Spleen (tissue), 7 donors: Measurements from ENCODE around the gene KIAA0319L.

Experiments
- POLR2A ChIP-seq, 3 donors: fragments of 450-650 bp; IDR thresholded peaks; one replicate each; pipeline ENCODE4 v1.5.1; 2017; ENCODE audit warnings: antibody characterized with exemption in 3 of 3, mild to moderate bottlenecking in 1 of 3
- TF ChIP-seq, protein P1 (sequence below), 11 experiments: fragments of 200-600 bp in 7 of 11; fragments of 450-650 bp in 4 of 11; sonication (generic) in 4 of 11; IDR thresholded peaks in 8 of 11; conservative IDR thresholded peaks in 3 of 11; 1 replicate in 7 of 11; 2 replicates in 4 of 11; pipeline versions ENCODE4 v1.4.0 to v1.8.0; 2016 to 2021; ENCODE audit warnings: antibody characterized with exemption in 11 of 11, inconsistent platforms in 4 of 11, mild to moderate bottlenecking in 1 of 11
- donor health status: DM: no; HTN: no; CAD: no; lungs with moderate emphysema.
- donor health status: DM: no; HTN: no; CAD: no.
- donor health status: DM: no; HTN: no; CAD: no.

DNA sequence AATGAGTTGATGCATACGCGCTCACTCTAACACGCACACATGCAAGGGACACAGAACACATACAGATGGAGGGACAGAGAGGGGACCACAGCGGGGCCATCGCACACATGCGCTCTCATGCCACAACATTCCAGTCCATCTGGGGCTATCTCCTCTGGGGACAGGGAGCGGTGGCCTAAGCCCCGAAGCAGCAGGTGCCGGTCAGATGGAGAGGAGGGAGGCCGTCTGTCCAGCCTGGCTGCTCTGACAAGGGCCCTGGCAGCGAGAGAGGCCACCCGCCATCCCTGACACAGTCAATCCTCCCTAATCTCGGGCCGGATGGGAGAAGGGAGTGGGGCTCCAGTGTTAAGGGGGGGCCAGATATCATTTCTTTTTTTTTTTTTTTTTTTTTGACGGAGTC is 123.5 kb downstream of the KIAA0319L start:
- no peak for TF ChIP-seq POLR2A (IDR thresholded peaks at IDR 0.05)
- TF ChIP-seq, protein P1, sequence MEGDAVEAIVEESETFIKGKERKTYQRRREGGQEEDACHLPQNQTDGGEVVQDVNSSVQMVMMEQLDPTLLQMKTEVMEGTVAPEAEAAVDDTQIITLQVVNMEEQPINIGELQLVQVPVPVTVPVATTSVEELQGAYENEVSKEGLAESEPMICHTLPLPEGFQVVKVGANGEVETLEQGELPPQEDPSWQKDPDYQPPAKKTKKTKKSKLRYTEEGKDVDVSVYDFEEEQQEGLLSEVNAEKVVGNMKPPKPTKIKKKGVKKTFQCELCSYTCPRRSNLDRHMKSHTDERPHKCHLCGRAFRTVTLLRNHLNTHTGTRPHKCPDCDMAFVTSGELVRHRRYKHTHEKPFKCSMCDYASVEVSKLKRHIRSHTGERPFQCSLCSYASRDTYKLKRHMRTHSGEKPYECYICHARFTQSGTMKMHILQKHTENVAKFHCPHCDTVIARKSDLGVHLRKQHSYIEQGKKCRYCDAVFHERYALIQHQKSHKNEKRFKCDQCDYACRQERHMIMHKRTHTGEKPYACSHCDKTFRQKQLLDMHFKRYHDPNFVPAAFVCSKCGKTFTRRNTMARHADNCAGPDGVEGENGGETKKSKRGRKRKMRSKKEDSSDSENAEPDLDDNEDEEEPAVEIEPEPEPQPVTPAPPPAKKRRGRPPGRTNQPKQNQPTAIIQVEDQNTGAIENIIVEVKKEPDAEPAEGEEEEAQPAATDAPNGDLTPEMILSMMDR (IDR thresholded peaks at IDR 0.05 in 8 of 11, conservative IDR thresholded peaks at IDR 0.05 in 3 of 11), result no peak
